Measurements from ENCODE around the gene MAP1LC3A.
A peak's percentile ranks its signal among the peaks of the same experiment; 100 is the strongest.

Gene MAP1LC3A

DNA sequence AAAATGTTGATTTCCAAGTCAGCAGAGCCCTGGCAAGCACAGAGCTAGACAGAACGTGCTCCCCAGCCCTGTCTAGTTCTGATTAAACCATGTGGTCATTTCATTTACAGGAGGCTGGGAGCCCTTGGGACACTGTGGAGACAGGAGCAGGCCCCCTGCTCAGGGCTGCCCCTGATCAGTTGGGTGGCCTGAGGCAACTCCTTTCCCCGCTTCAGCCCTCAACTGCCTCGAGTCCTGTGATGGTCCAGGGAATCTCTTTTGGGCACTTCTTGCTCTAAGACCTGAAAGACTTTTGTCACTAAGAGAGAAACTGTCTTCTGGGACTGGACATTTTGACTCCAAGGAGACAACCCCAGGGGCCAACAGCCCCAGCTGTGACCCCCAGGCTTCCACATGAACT, 28.8 kb upstream of the MAP1LC3A start:
- no peak for DNase-seq (ENCODE audit: low spot score)

DNA sequence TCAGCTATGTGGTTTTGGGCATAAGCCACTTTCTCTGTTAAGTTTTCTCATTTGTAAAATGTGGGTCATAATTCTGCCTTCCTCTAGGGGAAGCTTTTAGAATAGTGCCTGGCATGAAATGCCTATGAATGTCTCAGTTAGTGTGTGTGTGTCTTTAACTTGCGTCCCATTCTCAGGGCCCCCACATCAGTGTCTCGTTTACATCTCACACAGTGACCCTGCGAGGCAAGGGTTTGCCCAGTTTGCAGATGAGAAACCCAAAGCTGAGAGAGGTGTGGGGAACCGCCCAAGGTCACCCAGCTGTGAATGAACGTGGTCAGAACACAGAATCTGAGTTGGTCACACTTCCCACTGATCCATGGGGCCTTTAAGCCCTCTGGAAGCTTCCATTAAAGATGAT, 28.2 kb upstream of the MAP1LC3A start:
- DNase-seq (ENCODE audit: low spot score), result no peak

DNA sequence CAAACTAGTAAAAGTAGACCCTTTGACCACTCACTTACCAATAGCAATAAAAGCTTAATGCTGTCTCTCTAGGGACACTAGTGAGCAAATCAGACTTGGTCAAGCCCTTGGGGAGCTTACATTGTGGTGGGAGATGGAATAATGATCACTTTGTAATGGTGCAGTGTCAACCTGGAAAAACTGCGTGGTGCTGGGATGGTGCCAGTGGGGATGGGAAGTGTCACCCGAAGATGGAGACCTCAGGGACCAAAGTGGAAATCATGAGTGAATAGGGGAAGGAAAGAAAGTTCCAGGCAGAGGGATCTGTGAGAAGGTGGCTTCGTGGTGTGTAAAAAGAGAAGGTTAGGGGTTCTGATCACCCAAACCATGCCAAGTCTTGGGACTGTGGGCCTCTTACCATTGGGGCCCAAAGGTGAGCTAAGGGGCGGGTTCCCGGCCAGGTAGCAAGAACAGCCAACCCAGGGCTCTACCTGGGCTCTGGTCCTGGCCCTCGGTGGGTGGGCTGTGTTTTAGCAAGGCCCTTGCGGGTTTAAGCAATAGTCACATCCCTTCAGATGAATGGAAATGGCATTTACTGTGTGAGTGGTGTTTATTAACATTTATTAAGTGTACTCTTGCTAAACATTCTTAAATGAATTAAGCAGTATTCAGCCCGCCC, 26.8 kb upstream of the MAP1LC3A start:
- DNase-seq (ENCODE audit: low spot score), result no peak

DNA sequence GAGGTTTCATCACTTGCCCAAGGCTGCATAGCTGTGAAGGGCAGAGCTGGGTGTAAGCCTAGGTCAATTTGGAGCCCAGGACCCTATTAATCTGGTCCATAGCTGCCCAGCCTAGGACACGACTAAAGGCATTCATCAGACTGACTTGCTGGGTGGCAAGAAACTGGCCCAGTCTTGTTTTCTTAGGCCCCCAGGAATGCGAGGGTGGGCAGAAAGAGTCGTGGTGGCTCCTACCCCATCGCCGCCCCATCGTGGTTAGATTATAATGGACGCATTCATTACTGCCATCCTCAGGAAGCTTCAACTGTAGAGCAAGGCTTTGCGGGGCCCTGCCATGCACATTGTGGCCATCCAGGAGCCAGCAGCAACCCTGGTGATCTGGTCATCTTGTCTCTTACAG, 26.2 kb upstream of the MAP1LC3A start:
- DNase-seq (ENCODE audit: low spot score), result no peak

DNA sequence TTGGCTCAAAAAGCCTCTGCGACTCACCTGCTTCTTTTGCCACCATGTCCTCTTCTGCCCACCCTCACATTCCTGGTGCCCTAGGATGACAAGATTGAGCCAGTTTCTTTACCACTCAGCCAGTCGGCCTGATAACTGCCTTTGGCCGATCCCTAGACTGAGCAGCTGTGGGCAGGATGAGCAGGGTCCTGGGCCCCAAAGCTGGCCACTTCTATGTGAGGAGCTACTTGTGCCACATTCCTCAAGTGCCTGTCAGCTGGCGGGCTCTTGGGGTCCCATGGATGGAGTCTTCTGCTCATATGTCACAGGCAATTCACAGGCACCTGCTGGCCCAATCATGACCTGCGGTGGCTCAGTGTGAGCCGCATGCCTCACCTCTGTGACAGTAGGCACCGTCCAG, 25.8 kb upstream of the MAP1LC3A start:
- DNase-seq (ENCODE audit: low spot score), result no peak

DNA sequence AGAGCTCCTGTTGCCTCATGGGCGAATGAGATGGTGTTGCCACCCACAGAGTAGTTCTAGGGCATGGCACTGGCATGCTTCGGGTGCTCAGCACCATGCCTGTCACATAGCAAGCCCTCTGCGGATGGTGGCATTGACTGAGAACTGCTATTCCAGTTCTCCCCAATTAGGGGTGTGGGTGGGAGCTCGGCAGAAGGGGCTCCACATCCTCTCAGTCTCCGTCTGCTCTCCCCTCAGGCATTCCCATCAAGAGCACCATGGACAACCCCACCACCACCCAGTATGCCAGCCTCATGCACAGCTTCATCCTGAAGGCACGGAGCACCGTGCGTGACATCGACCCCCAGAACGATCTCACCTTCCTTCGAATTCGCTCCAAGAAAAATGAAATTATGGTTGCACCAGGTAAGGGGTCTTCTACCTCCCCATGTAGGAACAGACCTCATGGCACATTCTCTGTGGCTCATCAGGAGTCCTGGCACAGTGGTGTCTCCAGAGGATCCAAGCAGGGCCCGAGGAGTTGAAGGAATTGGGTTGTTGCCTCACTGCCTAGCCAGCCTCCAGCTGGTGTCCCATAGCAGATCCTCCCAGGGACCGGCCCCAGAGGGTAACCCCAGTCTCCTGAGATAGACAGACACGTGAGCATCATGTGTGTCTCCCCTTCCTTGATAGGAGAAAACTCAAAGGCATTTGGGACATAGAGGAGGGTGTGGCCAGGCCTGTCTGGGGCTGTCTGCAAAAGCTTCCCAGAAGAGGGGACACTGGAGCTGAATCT, 23.9 kb upstream of the MAP1LC3A start:
- DNase-seq (ENCODE audit: low spot score), result no peak

DNA sequence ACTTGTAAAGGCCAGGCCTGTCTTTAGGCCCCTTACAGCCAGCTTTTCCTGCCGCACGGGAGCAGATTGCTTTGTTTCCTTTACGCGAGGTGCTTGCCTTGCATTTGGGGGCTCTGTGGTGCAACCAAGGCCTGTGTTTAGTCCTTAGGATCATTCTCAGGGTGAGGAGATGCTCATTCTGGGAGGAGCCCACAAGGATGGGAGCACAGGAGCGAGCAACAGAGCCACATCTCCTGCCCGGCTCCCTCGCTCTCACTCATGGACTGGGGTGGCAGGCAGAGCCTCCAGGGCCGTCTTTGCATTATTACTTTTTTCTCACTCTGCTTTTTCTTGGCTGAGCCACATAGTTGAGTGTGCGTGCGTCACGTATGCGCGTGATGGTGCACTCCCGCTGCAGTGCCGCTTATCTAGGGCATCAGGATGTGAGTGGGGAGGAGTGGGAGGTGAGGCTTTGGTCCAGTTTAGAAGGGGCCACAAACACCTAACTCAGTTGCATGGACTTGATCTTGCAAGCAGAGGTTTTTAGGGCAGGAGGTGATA, 23.1 kb upstream of the MAP1LC3A start:
- DNase-seq (ENCODE audit: low spot score), result no peak

DNA sequence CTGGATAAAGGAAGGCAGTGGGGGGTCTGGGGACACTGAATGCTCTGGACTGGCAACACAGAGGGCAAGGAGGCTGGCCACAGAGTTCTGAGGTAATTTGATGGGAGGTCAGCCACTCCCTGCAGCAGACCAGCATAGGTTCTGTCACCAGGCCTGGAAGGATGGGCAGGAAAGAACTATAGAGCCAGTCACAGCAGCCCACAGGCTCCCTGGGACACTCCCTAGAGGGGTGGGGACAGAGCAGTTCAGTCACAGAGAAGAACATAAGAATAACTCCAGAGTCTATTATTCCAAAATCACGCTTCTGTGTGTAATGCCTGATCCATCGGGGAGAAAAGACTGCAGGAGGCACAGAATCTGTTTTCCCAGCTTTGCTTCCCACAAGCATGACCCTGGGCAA, 22.7 kb upstream of the MAP1LC3A start:
- DNase-seq (ENCODE audit: low spot score), result no peak

DNA sequence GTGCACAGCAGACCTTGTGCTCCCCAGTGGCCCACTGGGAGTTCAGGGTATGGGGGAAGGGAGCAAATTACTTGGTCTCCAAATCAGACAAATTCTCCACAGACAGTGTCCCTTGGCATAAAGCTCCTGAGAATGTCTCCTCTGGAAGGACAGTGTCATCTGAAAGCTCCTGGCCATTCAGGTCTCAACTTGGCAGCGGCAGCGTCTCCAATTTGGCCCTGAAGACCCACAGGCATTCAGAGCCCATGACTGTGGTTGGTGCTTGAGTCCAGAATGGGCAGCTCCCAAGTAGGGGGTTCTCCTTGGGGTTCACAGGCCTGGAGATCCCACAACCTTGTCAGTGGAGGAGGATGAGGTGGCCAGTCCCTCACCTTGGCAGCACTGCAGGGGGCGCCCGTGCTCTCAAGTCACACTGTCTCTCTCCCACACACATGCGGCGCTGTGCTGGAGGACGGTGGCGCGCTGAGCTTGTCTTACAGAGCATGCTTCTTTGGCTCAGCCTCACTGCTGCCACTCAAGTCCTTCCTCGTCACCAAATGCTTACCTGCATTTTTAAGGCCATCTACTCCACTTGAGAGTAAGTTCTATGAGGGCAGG, 21.6 kb upstream of the MAP1LC3A start:
- DNase-seq (ENCODE audit: low spot score), result peak; percentile 41

DNA sequence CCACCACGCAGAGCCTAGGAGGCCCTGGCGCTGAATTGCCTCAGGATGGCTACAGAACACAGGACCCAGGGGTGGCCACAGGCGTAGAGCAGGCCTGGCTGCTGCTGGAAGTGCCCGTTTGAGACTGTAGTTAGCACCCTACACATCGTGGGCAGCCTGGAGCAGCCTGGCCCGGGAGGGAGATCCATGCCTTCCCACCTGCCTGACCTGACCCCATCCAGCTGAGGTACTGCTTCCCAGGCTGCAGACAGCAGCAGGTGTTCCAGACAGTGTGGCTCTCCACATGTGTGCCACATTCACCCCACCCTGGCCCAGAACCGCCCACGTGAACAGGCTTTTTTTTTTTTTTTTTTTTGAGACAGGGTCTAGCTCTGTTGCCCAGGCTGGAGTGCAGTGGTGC, 20.9 kb upstream of the MAP1LC3A start:
- DNase-seq (ENCODE audit: low spot score), result no peak

DNA sequence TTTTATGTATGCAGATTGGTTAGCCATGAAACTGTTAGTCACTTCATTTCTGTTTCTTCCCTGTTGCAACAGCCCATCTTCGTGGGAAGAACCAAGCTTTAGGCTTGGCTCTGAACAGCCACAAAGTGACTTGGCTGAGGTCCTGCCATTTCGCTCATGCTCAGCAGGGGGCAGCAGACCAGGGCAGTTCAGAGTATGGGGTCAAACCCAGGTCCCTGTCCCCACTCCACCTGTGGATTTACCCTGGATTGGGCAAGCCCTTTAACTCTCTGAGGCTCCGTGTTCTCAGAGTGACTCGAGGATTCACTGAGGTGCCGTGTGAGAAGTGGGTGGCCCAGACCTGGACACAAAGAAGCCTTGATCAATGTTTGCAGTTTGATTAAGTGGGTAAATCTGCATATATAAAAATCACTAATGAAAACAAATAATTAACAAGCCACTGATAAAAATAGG, 19.8 kb upstream of the MAP1LC3A start:
- peak; percentile 59 for DNase-seq (ENCODE audit: low spot score)

DNA sequence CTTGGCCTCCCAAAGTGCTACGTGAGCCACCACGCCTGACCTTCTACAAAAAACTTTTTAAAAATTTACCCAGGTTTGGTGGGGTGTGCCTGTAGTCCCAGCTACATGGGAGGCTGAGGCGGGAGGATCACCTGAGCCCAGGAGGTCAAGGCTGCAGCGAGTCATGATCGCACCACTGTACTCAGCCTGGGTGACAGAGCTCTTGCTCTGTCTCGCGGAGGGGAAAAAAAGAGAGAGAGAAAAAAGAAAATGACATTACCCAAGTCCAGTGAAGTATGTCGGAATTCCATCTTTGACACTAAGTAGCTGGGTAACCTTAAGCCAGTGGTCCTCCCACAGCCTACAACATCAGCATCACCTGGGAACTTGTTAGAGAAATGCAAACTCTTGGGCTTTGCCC, 18.8 kb upstream of the MAP1LC3A start:
- DNase-seq (ENCODE audit: low spot score), result no peak

DNA sequence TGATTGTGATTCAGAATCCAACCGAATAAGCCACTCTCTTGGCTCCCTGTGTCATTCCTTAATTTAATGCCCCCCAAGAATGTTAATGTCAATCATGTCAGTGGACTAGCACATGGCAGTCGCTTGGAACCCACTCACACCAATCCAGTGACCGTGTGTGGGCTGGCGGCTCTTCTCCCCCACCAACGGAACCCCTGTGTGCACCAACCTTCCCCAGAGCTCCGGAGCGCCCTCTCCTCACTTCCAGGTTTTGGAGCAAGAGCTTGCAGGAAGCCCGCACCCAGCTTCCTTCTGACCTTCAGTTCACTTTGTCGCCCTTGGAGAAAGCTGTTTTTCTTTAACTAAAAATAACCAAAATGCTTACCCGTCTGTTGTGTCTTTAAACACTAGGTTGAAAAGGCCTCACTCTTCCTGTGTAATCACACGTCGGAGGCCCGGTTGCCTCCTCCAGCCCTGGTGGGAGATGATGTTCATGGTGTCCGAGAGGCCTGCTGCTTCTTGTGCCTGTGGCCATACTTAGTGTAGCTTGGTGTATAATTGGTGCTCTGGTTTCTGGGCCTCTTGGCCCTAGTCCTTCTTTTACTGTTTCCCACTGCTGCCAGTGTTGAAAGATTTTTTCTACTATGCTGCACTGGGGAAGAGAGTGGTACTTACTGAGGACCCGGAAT, 17.8 kb upstream of the MAP1LC3A start:
- no peak for DNase-seq (ENCODE audit: low spot score)

DNA sequence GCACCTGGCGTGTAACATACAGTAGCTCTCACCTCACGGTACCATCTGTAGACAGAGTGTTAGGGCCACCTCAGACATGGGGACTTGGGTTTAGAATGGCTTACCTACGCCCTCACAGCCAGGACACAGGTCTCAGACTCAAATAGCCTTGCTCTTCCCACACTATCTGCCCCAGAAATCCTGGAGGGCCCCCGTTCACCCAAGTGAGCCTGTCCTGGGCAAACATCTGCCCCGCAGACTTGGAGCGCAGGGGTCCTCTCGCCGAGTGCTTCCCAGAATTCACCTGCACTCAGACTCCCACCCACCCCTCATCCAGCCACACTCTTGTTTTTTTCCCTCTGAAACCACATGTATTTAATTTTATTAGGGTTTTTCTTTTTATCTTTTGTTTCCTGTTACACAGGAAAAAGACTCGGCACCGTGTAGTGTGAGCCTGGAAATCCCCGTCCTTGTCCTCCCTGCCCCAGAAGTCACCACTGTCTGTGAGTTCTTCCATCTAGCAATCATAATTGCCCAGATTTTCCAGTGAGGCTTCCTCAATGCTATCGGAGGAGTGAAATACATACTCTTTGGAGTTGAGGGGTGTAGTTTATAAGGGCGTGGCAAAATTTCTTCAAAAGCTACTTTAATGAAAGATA, 17.1 kb upstream of the MAP1LC3A start:
- DNase-seq (ENCODE audit: low spot score), result peak; percentile 41

DNA sequence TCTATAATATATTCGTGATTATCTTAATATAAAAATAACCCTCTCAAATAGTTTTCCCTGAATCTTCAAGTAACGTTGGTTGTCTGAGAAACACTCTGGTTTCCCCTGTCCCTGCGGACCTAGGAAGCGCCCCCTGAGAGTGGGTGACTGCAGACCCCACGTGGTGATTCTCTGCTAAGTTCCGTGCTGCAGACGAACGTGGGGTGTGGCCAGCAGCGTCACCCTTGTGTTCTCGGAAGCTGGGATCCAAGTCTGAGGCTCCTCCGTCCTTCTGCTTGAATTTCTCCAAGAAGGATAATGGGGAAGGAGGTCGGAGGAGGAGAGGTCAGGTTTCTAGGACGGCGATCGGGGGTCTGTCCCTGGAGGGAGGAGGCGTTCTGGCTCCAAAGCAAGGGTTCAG, 16.6 kb upstream of the MAP1LC3A start:
- DNase-seq (ENCODE audit: low spot score), result no peak

DNA sequence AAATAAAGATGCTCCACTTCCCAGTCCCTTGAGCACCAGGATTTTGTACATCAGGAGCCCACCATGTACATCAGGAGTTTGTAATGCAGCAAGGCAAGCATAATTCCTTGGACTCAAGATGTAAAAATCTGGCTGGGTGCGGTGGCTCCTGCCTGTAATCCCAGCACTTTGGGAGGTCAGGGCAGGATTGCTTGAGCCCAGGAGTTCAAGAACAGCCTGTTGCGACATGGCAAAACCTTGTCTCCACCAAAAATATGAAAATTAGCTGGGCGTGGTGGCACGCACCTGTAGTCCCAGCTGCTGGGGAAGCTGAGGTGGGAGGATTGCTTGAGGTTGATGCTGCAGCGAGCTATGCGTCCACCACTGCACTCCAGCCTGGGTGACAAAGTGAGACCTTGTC, 16.1 kb upstream of the MAP1LC3A start:
- no peak for DNase-seq (ENCODE audit: low spot score)

DNA sequence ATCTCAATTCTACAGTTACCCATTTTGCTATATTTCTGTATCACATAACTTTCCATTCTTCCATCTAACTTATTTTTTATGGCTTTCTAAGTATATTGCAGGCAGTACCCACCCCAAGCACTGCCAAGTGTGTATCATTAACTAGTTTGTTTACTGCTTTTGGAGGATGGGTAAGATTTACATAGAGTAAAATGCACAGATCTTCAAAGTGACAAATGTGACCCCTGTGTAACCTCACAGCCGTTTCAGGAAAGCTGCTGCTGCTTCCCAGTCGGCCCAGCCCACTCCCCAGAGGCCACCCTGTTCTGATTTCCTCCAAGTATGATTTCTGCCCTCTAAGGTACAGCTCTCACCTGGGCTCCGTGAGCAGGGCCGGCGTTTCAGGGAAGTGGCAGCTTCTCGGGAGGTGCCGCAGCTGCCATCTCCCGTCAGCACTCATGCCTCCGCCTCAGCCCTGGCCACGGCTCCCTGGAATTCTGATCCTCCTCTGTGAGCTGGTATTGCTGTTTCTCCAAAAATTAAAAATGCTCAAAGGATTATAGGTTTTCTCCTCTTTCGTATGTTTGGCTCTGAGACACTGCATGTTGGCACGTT, 15.0 kb upstream of the MAP1LC3A start:
- no peak for DNase-seq (ENCODE audit: low spot score)

DNA sequence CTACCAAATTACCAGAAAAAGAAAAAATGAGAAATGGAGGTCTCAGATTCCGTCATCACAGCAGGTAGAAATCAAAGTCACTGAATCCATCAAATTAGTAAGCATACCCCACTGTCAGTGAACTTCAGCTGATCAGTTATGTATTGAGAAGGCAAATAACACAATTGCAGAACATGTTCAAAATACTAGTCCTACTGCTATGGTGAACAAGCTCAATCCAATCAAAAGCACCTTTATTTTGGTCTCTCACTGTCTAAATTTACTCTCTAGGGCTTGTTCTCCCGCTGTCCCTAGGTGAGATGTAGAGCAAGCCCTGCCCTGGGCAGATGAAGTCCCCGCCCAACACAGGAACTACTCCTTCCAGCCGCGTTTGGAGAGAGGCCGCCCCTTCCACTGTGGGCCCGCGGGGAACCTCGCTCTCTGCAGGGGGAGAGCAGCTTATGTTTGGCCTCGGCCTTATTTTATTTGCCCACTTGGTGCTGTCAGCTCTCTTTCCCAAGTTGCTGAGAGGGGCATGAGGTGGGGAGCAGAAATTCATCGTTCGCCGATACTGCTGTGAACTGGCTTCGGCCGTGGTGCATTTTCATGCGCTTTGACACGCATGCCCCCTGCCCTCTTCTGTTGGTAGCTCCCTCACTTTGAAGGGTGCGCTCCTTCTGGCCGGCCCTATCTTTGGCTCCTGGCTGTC, 14.3 kb upstream of the MAP1LC3A start:
- DNase-seq (ENCODE audit: low spot score), result peak; percentile 25

DNA sequence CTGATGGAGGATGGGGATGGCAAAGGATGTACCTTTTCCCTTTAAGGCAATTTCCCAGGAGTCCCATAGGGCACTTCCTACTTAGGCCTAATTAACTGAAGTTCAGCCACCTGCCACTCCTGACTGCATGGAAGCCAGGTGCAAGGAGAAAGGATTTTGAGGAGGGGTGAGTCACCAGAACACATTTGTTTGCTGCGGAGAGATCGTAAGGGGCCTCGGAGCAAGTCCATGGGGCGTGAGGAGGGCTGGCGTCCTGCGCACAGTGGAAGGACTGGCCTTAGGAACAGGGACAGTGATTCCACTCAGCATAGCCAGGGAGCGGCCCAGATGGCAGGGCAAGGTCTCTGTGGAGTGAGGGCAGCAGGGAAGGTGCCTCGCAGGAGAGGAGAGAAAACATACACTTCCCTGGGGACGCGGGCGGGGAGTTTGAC, 11.8 kb upstream of the MAP1LC3A start:
- DNase-seq (ENCODE audit: low spot score), result no peak

DNA sequence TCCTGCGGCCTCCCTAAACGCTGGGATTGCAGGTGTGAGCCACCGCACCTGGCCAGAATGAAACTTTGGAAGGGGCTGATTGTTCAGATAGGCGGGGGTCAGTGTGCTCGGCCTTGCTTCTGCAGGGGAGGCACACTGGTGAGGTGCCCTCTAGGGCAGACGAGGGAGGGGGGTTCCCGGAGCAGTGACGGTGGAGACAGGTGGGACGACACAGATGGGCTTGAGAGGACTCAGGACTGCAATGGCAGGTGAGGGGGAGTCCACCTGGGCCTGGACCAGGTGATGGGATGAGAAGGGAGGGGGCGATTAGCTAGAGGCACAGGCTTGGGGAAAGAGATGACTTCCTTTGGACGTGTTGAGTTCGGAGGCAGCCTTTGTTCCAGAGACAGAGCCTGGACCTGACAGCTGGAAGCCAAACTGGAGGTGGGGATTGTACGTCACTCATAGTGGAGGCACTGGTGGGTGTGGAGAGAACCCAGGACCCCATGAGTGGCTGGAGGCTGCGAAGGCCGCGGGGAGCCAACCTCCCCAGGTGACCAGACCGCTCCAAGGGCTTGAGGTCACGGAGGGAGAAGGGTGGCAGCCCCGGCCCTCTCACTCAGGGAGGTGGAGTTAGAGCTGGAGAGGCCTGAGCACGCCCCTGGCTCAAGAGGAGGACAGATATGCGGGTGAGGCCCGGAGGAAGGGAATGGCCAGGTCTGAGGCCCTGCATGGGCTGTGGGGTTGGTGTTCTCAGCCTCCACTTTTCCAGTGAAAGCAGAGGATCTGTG, 10.5 kb upstream of the MAP1LC3A start:
- DNase-seq (ENCODE audit: low spot score), result no peak

Data from CD4-positive, alpha-beta T cell treated with Interleukin-15 for 4 hours (primary cell).